ENCODE measurements around the gene DOCK8. TPM values are rescaled to one million over a fixed set of nuclear protein-coding genes. Genes with fewer than 3 reads are reported as not detected.

The DOCK8 gene
- total and polyA plus RNA-seq, 10 donors = 34.3 to 275 (median 184) TPM

DNA sequence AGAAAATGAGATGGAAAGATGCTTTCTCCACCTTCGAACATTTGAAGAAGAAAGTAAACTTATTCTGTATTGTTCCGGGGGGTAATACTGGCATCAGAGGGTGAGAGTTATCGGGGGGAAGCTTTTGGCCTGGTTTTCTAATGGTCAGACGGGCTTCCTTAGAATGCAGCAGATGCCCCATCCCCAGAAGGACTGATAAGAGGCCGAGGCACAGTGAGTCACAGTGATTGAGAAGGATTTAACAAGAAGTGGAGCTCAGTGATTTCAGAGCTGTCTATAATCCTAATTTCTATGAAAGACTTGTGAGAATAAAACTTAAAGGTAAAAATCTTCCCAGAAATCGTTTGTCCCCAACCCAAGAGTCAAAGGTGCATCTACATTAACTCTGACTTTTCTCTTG, 123.9 kb downstream of the DOCK8 start:
- no peak overlapping the region for H3K4me3 ChIP-seq
- intact Hi-C loops (cut with DNase I; ENCODE audit: low total_unique reads) = no loop called here
- TF ChIP-seq POLR2AphosphoS5 (IDR thresholded peaks at IDR 0.05) (no peak), POLR2A (IDR thresholded peaks at IDR 0.05) (no peak)
- TF ChIP-seq, protein P1, sequence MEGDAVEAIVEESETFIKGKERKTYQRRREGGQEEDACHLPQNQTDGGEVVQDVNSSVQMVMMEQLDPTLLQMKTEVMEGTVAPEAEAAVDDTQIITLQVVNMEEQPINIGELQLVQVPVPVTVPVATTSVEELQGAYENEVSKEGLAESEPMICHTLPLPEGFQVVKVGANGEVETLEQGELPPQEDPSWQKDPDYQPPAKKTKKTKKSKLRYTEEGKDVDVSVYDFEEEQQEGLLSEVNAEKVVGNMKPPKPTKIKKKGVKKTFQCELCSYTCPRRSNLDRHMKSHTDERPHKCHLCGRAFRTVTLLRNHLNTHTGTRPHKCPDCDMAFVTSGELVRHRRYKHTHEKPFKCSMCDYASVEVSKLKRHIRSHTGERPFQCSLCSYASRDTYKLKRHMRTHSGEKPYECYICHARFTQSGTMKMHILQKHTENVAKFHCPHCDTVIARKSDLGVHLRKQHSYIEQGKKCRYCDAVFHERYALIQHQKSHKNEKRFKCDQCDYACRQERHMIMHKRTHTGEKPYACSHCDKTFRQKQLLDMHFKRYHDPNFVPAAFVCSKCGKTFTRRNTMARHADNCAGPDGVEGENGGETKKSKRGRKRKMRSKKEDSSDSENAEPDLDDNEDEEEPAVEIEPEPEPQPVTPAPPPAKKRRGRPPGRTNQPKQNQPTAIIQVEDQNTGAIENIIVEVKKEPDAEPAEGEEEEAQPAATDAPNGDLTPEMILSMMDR (IDR thresholded peaks at IDR 0.05 in 8 of 11, conservative IDR thresholded peaks at IDR 0.05 in 3 of 11) = no peak
- H3K36me3 ChIP-seq = peaks cover 7 to 100% (median 99%) of the 10 kb centered on the region in 6 donors
- no peaks in the 10 kb centered on the region for H3K9me3 ChIP-seq
- no peak overlapping the region for H3K27ac ChIP-seq
- no peak for DNase-seq
- WGBS, 5 donors = 89 to 94% (median 92%) methylated on average over 6 of the region's 6 CpGs
- no peaks in the 10 kb centered on the region for H3K4me1 ChIP-seq
- no peaks in the 10 kb centered on the region for H3K27me3 ChIP-seq (replicated peaks in 1 of 7)

DNA sequence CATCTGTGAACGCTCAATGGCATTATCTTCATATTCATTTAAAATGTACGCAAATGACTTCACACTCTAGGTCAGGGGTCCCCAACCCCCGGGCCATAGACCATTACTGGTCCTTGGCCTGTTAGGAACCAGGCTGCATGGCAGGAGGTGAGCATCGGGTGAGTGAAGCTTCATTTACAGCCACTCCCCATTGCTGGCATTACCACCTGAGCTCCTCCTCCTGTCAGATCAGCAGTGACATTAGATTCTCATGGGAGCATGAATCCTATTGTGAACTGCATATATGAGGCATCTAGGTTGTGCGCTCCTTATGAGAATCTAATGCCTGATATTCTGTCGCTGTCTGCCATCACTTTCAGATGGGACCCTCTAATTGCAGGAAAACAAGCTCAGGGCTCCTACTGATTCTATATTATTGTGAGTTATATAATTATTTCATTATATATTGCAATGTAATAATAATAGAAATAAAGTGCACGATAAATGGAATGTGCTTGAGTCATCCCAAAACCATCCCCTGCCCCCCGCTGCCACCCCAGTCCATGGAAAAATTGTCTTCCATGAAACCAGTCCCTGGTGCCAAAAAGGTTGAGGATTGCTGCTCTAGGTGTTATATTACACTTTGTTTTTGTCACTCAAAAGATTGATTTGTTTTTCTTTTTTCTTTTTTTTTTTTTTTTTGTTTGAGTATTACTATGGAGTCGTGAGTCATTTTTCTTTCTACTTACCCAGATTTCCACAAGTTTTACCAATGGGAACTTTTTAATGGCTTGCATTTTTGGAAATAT, 127.2 kb downstream of the DOCK8 start:
- intact Hi-C loops (cut with DNase I; ENCODE audit: low total_unique reads) = no loop called here
- TF ChIP-seq POLR2A (IDR thresholded peaks at IDR 0.05) = no peak
- TF ChIP-seq POLR2AphosphoS5 (IDR thresholded peaks at IDR 0.05) = no peak
- TF ChIP-seq, protein P1 (IDR thresholded peaks at IDR 0.05 in 8 of 11, conservative IDR thresholded peaks at IDR 0.05 in 3 of 11) = no peak
- 92 to 96% (median 95%) methylated on average over 9 of the region's 9 CpGs for WGBS, 5 donors
- H3K36me3 ChIP-seq = peaks cover 3 to 100% (median 99%) of the 10 kb centered on the region in 6 donors
- H3K9me3 ChIP-seq = no peaks in the 10 kb centered on the region
- no peak overlapping the region for H3K4me3 ChIP-seq
- no peaks in the 10 kb centered on the region for H3K27me3 ChIP-seq (replicated peaks in 1 of 7)
- no peaks in the 10 kb centered on the region for H3K4me1 ChIP-seq
- no peak for DNase-seq
- H3K27ac ChIP-seq = no peak overlapping the region

DNA sequence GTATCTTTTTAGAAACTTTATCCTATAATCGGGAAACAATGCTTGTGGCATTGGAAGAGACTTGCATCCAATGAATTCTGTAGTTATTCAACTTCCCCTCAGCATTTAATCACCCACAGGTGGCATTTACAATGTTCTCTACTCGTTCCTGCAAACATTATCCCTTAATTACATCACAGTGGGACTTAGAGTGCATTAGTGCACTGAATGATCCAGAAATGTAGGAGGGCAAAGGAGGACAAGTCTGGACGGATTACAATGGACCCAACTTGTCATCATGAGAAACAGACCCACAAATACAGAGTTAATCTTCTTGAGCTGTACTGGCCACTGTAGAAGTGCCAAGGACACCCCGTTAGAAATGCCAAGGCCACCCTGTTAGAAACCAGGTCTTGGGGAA, 129.1 kb downstream of the DOCK8 start:
- intact Hi-C loops (cut with DNase I; ENCODE audit: low total_unique reads) = no loop called here
- DNase-seq = no peak
- WGBS, 5 donors = 81 to 90% (median 85%) methylated on average over 4 of the region's 4 CpGs
- Histone ChIP-seq H3K4me1 (peaks cover 0 to 9% (median 0%) of the 10 kb centered on the region in 6 donors), H3K27me3 (replicated peaks in 1 of 7) (no peaks in the 10 kb centered on the region), H3K36me3 (peaks cover 3 to 100% (median 90%) of the 10 kb centered on the region in 6 donors), H3K4me3 (no peak overlapping the region), H3K9me3 (no peaks in the 10 kb centered on the region), H3K27ac (no peak overlapping the region)
- TF ChIP-seq POLR2A (IDR thresholded peaks at IDR 0.05) = no peak
- no peak for TF ChIP-seq POLR2AphosphoS5 (IDR thresholded peaks at IDR 0.05)
- TF ChIP-seq, protein P1 (IDR thresholded peaks at IDR 0.05 in 8 of 11, conservative IDR thresholded peaks at IDR 0.05 in 3 of 11) = no peak

DNA sequence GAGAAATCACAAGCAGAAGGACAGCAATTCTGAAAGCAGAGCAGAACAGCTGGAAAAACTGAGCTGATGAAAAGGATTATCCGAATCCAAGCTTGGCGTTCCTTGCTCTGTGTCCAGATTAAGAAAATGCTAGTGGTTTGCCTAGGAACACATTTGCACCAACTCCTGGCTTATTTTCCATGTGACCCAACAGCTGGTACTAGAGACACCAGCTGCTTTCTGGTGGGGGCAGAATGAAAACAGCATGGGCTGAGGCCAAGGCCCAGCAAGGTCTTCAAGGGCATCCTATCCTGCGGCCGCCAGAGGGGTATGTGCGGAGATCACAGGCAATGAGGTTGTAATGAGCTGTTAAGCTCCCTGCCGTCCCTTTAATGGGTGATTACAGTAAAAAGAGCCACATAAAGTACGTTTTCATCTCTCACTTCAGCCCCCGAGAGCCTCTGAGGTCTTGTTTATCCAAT, 131.5 kb downstream of the DOCK8 start:
- Histone ChIP-seq H3K27ac (no peak overlapping the region), H3K9me3 (no peaks in the 10 kb centered on the region), H3K27me3 (replicated peaks in 1 of 7) (no peaks in the 10 kb centered on the region), H3K4me3 (no peak overlapping the region), H3K36me3 (peaks cover 0 to 100% (median 80%) of the 10 kb centered on the region in 6 donors), H3K4me1 (peaks cover 0 to 29% (median 4%) of the 10 kb centered on the region in 6 donors)
- DNase-seq = no peak
- 74 to 97% (median 93%) methylated on average over 8 of the region's 8 CpGs for WGBS, 5 donors
- TF ChIP-seq, protein P1 (IDR thresholded peaks at IDR 0.05 in 8 of 11, conservative IDR thresholded peaks at IDR 0.05 in 3 of 11) = no peak
- TF ChIP-seq POLR2AphosphoS5 (IDR thresholded peaks at IDR 0.05) (no peak), POLR2A (IDR thresholded peaks at IDR 0.05) (no peak)
- intact Hi-C loops (cut with DNase I; ENCODE audit: low total_unique reads) = no loop called here
